GM21529 (cell line): Measurements from ENCODE around the gene PTPN11.
"Not testable (repeated sequence)": the region's sequence is repeated elsewhere in the genome, so short reads cannot be mapped to it uniquely, and the experiment has no call there.

Experiments used
- ATAC-seq: cut with Tn5 transposase; IDR thresholded peaks from one replicate; pipeline ENCODE4 v1.9.1; 2021; ENCODE audit not compliant: unreplicated experiment

PTPN11 gene

DNA sequence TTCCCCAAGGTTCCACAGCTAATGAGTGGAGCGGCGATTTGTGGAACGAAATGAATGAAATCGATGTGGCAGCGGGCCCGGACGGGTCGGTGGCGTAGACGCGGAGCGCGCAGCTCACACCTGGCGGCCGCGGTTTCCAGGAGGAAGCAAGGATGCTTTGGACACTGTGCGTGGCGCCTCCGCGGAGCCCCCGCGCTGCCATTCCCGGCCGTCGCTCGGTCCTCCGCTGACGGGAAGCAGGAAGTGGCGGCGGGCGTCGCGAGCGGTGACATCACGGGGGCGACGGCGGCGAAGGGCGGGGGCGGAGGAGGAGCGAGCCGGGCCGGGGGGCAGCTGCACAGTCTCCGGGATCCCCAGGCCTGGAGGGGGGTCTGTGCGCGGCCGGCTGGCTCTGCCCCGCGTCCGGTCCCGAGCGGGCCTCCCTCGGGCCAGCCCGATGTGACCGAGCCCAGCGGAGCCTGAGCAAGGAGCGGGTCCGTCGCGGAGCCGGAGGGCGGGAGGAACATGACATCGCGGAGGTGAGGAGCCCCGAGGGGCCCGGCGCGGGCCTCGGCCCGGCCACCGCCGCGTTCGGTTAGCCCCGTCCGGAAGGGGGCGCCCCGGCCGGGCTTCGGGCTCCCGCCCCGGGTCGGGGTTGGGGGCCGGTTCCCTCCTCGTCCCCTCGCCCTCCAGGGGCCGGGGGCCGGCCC lies at the start of gene PTPN11:
PTPN11 (plus strand) TSS at position 340 of the 689 bp plus-strand sequence; CDS start at position 505, 165 bp downstream.
- ATAC-seq, result peak; percentile 75

DNA sequence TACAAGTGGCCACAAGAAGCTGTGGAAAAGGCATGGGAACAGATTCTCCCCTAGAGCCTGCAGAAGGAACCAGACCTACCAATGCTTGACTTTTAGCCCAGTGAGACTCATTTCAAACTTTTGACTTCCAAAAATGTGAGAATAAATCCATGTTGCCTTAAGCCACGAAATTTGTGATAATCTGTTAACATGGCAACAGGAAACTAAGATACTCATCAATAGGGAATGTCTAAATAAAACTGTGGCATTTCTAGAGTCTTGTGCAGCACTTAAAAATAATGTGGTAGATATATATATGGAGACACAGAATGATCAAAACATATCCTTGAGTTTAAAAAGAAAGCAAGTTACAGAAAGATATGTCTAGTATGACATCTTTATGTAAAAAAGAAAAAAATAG lies 48.5 kb upstream of the PTPN11 start:
- ATAC-seq, result no peak

DNA sequence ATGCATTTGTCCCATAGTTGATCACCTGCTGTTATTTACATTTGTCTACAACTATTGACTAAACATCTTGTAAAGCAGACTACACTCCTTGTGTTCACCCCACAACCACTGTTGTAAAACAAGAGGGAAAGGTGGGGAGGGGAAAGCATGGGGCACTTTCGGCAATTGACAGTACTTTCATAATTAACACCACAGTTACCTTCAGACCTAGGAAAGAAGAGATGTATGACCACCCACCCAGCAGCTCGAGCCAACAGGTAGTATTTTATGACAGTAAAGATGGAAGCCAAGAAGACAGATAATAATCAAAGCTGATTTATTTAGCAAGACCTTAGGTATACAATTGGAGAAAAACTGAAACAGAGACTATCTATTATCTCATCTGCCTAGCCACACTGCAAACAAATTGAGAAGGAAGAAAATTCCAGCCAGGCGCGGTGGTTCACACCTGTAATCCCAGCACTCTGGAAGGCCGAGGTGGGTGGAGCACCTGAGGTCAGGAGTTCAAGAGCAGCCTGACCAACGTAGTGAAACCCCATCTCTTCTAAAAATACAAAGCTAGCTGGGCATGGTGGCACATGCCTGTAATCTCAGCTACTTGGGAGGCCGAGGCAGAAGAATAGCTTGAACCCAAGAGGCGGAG lies 47.8 kb upstream of the PTPN11 start:
- no peak for ATAC-seq

DNA sequence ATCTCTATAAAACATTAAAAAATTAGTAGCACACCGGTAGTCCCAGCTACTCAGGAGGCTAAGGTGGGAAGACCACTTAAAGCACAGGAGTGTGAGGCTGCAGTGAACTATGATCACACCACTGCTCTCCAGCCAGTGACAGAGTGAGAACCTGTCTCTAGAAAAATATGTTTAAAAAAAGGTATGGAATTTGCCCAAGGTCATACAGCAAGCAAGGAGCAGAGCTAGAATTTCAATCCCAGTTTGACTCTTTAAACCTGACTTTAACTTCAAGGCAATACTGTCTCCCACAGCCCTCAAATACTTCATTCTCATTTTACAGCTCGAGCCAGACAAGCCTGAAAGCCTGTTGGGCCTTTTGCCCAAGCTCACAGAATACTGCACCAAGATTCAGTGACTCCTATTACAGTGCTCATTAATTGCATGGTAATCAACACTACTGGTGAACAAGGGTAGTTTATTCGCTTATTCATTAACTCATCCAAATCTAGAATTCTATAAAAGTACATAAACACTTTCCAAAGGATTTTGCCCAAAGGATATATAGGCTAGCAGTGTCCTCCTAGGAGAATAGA lies 44.5 kb upstream of the PTPN11 start:
- ATAC-seq, result no peak

DNA sequence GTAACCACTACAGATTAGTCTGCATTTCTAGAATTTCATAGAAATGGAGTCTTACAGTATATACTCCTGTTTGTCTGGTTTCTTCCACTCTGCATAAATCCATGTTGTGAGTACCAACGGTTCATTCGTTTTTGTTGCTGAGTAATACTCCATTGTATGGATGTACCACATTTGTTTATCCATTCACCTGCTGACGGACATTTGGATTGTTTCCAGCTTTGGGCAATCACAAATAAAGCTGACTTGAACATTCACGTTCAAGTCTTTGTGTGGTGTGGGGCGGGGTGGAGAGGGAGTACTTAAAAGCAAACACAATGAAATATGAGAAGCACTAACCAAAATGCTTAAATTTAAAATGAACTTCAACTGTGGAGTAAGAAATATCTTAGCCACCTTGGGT lies 43.6 kb upstream of the PTPN11 start:
- no peak for ATAC-seq

DNA sequence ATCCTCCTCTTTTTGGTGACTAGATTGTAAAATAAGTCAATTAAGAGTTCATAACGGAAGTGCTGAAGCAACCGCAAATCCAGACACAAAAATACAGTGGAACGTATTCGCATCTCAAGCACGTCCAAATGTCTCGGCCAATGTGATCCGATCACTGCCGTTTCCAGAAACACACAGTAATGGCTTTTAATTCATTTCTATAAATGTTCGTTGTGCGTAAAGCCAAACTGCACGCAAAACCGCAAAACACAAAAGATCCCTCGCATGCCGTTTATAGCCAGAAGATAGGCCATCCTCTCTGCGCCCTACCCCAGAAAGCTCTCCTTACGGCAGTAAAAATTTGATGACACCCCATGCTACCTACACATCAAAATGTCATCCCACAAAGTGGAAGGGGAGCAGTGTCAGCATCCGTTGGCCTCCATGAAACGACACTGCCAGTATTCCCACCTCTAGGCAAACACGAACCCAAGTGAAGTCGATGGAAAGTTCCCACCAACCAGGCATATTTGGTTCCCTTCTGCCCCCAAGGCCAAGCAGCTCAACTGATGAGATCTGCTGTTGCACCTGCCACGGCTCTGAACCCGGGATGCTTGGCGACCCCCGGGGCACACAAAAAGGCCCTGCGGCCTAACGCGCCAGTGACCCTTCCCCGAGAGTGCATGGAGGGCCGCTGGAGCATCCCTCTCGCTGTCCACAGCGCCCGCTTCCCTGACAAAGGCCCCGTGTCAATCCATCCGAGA lies 37.9 kb upstream of the PTPN11 start:
- no peak for ATAC-seq

DNA sequence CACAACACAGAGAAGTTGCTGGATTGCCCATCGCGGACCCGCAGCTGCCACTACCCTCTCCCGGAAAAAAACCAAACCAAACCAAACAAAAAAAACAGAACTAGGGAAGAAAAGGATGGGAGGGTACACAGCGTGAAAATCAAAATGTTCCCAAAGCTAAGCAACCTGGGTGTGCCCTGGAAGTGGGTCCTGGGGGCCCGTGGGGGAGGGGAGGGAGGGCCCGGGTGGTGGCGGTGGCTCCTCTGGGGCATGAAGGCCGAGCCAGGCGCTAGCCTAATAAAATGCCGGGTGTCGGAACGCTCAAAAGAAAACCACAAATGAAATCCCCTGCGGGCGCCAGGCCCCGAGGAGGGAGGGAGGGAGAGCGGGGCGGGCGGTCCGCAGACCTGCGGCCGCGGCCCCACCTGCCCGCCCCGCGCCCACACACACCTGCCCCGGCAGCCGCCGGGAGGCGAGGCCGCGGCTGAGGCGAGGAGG lies 37.3 kb upstream of the PTPN11 start:
- ATAC-seq, result peak; percentile 44

DNA sequence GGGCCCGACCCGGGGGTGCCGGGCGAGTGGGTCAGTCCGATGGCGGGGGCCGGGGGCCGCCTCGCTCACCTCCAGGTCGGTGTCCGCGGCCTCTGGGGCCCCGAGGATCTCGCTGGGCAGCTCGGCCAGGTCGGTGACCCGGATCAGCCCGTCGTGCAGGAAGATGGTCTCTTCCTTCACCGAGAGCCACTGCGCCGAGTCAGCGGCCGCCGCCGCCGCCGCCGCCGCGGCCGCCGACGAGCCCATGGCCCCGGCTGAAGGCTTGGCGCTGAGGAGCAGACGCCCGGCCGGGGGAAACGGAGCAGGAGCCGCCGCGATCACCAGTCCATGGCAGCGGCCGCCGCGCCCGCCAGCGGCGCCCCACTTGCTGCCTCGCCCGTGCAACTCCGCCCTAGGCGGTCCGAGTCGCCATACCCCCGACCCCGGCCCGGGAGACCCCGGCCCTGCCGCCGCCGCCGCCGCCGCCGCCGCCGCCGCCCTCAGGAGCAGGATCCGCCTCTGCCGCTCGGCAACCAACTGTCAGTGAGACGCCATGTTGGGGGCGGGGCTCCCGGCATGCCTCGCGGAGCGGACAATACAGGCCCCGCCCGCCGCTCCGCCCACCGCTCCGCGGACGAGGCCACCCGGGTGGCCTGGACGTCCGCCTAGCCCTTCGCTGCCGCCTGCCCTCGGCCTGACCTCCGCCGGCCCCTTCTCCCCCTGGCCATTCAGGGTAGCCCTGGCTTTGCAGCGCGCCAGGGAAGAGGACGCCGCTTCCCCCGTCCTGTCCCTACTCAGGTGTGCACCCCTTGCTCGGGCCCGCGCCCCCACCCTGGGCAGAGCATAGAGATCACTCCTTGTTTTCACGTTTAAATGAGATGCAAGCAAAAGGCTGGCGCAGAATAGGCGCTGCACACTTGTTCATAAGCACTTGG lies 36.6 kb upstream of the PTPN11 start, which contains the start of gene HECTD4:
HECTD4 (minus strand) TSS at position 549 of the 914 bp plus-strand sequence; CDS start at position 246, 303 bp downstream.
- ATAC-seq, result peak; percentile 95

DNA sequence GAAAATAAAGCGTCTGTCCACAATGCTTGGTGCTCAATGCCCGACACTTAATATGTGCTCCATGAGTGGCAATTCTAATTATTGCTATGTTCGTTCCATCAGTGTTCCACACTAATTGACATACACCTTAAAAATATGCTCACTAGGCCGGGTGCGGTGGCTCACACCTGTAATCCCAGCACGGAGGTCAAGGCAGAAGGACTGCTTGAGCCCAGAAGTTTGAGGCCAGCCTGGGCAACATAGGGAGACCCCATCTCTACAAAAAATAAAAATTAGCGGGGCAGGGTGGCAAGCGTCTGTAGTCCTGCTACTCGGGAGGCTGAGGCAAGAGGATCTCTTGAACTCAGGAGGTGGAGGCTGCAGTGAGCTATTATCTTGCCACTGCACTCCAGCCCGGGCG lies 35.9 kb upstream of the PTPN11 start:
- no peak for ATAC-seq

DNA sequence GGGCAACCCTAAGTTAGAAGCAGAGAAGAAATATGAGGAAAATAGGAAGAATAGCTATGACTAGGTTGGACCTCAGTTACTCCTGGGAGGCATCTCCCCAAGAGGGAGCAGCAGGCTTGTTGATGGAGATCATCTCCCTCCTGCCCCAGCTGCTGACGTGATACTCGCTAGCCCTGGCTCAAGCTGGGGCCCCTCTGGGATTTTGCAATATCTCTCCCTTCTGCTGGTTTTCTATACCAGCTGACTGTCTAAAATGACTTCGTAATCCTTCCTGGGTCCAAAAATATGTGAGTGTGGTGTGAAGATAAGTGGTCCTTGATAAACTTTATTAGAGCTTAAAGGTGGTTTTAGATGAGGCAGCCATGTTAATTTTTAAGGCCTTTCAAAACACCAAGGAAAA lies 32.0 kb upstream of the PTPN11 start:
- no peak for ATAC-seq

DNA sequence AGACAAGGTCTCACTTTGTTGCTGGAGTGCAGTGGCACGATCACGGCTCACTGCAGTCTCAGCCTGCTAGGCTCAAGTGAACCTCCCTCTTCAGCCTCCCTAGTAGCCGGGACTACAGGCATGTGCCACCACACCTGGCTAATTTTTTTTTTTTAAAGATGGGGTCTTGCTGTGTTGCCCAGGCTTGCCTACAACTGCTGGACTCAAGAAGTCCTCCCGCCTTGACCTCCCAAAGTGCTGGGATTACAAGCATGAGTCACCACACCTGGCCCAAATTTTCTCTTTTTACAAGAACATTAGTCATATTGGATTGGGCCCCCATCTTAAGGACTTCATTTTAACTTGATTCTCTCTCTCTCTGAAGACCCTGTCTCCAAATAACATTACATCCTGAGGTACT lies 29.5 kb upstream of the PTPN11 start:
- no peak for ATAC-seq

DNA sequence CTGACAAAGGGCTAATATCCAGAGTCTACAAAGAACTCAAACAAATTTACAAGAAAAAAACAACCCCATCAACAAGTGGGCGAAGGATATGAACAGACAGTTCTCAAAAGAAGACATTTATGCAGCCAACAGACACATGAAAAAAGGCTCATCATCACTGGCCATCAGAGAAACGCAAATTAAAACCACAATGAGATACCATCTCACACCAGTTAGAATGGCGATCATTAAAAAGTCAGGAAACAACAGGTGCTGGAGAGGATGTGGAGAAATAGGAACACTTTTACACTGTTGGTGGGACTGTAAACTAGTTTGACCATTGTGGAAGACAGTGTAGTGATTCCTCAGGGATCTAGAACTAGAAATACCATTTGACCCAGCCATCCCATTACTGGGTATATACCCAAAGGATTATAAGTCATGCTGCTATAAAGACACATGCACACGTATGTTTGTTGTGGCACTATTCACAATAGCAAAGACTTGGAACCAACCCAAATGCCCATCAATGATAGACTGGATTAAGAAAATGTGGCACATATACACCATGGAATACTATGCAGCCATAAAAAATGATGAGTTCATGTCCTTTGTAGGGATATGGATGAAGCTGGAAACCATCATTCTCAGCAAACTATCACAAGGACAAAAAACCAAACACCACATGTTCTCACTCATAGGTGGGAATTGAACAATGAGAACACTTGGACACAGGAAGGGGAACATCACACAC lies 28.7 kb upstream of the PTPN11 start:
- not testable (repeated sequence) for ATAC-seq

DNA sequence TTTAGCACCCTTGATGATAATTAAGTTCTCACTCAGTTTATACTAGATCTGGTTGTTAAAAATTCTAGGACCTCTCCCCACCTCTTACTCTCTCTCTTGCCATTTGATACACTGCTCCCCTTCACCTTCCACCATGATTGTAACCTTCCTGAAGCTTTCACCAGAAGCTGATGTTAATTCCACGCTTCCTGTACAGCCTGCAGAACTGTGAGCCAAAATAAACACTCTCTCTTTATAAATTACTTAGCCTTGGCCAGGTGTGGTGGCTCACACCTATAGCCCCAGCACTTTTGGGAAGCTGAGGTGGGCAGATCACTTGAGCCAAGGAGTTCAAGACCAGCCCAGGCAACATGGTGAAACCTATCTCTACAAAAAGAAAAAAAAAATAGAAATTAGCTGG lies 25.4 kb upstream of the PTPN11 start:
- ATAC-seq, result no peak

DNA sequence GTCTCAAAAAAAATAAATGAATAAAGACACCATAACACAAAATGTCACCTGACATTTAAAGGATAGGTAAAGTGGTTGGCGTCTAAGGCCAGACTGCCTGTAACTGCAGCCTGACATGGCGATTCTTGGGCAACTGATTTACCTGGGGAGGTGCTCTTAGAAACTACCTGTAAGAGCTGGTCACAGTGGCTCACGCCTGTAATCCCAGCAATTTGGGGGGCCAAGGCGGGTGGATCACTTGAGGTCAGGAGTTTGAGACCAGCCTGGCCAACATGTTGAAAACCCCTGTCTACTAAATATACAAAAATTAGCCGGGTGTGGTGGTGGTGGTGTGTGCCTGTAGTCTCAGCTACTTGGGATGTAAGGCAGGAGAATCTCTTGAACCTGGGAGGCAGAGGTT lies 17.7 kb upstream of the PTPN11 start:
- no peak for ATAC-seq

DNA sequence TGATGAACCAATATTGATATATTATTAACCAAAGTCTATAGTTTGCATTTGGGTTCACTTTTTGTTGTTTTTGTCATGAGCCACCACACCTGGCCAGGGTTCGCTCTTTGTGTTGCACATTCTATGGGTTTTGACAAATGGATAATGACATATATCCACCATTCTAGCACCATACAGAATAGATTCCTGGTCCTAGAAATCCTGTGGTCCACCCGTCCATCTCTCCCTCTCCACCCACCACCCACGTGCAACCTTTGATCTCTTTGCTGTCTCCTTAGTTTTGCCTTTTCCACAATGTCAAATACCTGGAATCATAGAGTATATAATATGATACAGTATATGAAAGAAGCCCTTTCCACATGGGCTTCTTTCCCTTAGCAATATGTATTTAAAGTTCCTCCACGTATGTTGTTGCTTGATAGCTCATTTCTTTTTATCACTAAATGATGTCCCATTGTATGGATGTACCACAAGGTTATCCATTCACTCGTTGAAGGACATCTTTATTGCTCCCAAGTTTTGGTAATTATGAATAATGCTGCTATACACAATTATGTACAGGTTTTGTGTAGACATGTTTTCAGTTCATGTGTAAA lies 16.7 kb upstream of the PTPN11 start:
- ATAC-seq, result no peak

DNA sequence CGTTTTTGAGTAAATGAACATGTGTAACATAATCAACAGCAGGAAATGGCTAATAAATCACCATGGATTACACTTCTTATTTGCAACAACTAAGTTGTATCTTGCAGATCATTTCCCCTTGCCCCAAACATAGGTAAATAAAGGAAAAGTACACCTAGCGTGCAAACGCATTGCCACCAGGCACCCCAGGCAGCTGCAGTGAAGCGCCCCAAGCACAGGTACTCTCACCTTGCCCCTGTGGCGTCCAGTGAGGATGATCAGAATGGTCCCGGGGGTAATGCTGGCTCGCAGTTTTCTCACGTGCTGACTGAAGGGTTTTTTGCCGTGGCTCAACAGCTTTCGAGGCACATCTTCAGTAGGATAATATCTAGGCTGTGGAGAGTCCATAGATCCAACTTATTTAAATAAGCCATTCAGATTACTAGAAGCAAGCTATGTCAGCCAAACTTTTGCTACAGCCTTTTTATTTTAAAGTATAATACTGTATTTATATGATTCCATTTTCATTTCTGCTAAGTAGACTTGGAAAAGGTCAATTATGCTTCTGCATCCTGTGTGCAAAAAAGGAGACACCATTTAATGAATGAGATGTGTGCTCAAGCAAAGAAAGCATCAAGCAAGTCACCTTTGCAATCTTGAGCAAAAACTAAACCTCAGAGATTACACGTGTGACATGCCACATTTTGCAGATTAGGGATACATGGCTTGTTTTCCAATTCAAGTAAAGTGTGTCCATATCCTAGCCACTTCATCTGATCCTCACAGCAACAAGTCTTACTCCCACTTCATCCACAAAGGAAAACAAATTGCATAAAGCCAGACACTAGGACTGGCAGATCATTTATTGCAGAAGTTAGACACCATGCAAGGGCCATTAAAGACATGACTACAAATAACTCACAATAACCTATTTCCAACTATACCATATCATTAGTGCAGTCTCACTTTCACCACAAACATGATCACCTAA lies 11.9 kb upstream of the PTPN11 start:
- no peak for ATAC-seq

DNA sequence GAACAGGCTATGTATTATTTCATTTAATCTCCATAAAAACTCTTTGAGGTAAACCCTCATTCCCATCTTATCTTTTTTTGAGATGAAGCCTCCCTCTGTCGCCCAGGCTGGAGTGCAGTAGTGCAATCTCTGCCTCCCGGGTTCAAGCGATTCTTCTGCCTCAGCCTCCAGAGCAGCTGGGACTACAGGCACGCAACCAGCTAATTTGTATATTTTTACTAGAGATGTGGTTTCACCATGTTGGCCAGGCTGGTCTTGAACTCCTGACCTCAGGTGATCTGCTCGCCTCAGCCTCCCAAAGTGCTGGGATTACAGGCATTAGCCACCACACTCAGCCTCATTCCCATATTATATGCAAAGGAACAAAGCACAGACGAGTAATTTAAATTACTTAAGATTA lies 11.1 kb upstream of the PTPN11 start:
- not testable (repeated sequence) for ATAC-seq

DNA sequence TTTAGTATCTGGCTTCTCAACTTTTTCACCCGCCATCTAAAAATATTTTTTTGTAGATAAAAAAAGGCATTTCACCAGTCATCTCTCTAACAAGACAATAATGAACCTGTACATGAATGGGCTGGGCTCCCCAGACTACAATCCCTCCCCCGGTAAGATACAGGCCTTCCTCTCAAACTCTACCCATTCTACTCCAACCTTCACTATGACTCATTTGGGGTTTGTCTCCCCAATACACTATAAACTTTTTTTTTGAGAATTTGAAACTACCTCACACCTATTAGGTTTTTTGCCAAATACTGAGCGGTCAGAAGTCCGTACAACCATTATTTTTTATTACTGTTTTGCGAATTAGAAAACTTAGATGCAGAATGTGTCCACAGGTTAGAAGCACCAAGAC lies 10.1 kb upstream of the PTPN11 start:
- no peak for ATAC-seq
